ENCODE measurements around the gene PDXP.

DNA sequence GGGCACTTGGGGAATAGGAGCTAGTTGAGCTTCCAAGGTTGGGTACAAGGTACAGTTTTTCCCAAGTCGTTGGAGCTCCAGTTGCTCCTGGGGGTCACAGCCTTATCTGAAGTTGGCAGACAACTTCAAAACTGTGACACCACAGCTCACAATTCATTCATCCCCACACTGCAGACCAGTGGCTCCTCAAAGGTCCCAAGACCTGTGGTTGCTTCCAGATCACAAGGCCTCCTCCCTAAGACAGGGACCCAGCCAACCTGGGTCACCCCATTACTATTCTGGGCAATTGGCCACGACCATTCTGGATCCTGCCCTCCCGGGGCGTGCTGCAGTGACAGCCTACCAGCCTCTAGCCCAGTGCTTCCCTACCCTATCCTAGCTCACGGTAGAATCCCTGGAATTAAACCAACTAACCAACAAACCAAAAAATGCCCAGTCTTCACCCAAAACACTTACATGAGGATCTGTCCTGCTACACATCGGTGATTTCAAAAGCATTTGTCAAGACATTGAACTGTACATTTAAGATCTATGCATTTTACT is 862 bp upstream of the PDXP start:
- TF ChIP-seq CTCF (conservative IDR thresholded peaks at IDR 0.05; ENCODE audit: low read depth, low read length) (no peak), EZH2phosphoT487 (IDR thresholded peaks at IDR 0.05; ENCODE audit: borderline replicate concordance, low read length) (no peak)

All from PC-3 (cell line).